HG02623 (cell line): Measurements from ENCODE around the gene ZNF669.

Source experiments
- ATAC-seq: cut with Tn5 transposase; IDR thresholded peaks from one replicate; pipeline ENCODE4 v1.9.1; 2021; ENCODE audit warnings: moderate library complexity; ENCODE audit not compliant: unreplicated experiment

The ZNF669 gene

DNA sequence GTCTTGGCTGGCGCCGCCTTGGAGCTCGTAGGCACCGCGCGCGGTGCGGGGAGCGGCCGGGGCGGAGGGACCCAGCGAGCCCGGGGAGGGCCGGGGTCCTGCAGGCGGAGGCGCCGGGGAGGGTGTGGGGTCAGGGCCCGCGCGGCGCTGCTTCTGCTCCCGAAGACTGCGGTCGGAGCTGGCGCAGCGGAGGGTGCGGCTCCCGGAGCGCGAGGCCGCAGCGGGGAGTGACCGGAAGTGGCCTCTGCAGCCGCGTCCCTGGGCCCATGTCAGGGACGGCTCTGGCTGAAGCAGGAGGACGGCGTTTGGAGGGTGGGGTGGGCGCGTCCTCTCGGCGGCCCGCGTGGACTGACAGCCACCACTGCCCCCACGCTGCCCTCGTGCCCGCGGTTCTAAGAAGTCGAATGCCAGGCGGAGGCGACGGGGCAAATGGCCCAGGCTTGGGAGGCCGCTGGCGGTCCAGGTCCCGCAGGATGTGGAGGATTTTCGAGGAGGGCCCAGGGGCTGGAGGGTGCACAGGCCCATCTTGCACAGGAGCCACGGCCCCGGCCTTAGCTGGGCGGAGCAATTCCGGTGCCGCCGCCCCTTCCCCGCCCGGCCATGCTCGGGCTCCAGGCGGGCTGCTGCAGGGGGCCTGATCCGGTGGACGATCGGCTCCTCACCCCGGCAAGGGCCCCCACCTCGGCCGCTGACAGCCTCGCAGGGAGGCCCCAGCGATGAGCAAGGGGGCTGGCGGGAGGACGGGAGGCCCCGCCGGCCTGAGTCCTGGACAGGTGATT lies 7.7 kb upstream of the ZNF669 start:
- no peak for ATAC-seq

DNA sequence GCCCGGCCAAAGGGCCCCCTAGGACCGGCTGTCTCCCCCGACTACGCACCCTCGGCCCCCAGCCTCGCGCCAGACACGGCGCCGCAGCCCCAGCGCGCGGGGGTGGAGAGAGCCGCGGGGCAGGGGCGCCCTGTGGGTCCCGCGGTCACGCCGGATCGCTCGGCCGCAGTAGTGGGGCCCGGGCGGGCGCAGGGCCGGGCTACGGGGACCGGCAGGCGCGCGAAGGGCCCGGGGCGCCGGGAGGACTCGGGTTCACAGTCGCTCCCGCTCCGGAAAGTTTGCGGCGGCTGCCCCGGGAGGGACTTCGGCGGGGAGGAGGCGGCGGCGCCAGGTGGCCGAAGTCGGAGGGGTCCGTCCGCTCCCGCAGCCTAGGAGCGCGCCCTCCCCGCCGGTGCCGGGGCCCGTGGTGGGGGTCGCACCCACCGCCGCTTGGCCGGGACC lies 7.1 kb upstream of the ZNF669 start:
- ATAC-seq, result no peak

GRCh38 chr1:247110627-247111258 lies 6.6 kb upstream of the ZNF669 start:
- no peak for ATAC-seq

DNA sequence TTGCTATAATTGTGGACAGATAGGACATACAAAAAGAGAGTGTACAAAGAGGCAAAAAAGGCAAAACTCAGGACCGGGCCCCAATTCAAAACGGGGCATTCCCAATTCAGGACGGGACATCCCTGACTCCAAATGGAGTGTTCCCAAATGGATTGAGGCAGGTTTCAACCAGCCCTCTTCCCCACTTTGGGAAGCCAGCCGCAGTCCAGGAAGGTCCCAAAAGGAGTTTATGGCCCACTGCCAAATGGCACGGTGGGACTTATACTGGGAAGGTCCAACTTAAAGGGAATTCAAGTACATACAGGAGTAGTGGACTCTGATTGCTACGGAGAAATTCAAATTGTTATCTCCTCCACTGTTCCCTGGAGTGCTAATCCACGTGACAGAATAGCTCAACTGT lies 3.5 kb upstream of the ZNF669 start:
- ATAC-seq, result no peak

- no peak for ATAC-seq
These were observed 1.8 kb upstream of the ZNF669 start for GRCh38 chr1:247105966-247106365.

- no peak for ATAC-seq
These were observed 809 bp upstream of the ZNF669 start for GRCh38 chr1:247104965-247105364.

DNA sequence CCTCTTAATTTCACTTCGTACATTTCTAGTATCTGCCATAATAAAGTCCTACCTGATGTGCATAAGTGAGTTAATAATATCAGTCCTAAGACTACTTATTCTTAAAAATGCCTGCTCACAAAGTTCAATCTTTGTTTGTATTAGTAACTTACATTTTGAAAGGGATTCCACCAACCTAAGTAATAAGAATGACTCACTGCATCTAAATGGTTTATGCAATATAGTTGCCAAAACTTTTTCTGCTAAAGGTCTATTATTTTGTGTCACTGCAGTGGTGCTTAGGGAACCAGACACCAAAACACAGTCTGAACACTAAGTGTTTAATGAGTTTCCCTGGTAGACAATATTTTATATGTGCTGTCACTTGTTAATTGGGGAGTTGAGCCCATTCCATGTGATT lies 1.8 kb downstream of the ZNF669 start:
- ATAC-seq, result no peak

- ATAC-seq, result no peak
These were observed 3.4 kb downstream of the ZNF669 start for GRCh38 chr1:247100676-247101279.

- ATAC-seq, result no peak
These were observed 7.2 kb downstream of the ZNF669 start for GRCh38 chr1:247096958-247097357.

GRCh38 chr1:247096544-247096943 lies 7.6 kb downstream of the ZNF669 start:
- no peak for ATAC-seq

- ATAC-seq, result no peak
These were observed 8.0 kb downstream of the ZNF669 start for GRCh38 chr1:247096112-247096511.

DNA sequence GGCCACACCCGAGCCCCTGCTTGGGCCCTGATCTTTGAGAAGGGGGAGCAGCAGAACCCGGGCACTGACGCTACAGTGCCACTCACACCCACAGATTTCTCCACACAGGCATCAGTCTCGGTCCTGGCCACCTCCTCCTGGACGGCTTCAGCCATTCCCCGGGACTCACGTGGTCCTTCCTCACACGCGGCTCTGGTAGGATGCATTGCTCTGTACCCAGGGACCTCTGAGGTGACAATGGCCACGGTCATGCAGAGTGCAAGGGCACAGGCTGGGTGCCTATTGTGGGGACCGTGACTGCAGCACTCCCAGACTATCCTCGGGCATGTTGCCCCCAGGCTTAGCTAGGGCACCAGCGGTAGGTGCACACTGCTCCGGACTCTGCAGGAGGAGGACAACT lies 13.7 kb downstream of the ZNF669 start:
- no peak for ATAC-seq

DNA sequence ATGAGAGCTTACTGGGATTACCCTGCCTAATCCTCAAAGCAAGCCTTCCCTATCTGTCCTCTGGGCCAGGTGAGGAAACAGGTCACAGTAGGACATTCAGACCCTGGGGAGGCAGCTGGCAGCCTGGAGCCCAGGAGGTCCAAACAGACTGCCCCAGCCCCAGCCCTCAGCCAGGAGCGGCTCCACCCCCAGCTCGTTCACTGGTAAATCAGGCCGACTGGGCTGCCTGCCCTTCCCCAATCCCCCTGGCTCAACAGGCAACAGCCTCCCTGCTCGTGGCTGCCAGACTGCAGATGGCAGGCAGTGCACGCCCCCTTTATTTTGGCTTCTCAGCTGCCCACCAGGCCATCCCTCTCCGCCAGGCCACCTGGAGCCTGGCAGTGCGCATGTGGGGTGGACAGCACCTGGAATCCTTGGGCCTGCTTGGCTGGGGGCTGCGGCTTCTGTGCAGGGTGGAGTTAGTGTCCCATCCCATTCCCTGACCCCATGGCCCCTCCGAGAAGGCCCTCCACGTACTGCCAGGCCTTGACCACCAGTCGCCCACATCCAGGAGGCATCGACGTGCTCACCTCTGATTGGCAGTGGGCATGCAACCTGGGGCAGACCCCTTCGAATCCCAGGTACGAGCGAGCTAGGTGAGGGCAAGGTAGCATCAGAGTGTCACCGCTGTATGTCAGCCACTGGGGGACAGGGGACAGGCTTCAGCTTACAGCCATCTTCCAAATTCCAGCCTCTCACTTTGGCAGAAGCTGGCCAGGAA lies 14.4 kb downstream of the ZNF669 start:
- no peak for ATAC-seq

- no peak for ATAC-seq
These were observed 15.2 kb downstream of the ZNF669 start for GRCh38 chr1:247088967-247089366.

DNA sequence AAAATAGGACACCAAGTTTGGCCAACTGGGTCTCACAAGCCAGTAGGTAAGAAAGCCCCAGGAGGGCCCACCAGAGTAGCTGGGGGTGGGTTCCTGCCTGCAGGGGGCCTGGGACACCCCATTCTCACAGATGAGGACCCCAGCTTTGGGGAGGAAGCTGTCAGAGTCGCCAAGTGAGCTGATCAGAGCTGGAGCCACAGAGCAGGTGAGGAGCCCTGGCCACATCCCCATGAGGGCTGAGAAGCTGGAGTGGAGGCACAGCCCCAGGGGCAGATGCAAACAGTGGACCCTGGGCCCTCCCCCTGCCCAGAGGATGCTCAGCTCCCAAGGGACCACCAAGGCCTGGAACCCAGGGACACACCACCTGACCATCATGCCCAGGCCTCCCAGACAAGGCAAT lies 16.9 kb downstream of the ZNF669 start:
- ATAC-seq, result no peak

GRCh38 chr1:247085310-247085709 lies 18.8 kb downstream of the ZNF669 start:
- no peak for ATAC-seq

DNA sequence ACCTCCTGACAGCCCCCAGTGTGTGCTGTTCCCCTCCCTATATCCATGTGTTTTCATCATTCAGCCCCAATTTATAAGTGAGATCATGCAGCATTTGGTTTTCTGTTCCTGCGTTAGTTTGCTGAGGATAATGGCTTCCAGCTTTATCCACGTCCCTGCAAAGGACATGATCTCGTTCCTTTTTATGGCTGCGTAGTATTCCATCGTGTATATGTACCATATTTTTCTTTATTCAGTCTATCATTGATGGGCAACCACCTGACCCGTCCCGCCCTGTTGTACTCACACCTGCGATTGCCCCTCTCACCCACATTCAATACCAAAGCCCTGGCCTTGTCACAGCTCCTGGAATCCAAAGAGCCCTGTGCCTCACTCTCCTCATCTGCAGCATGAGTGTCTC lies 19.4 kb downstream of the ZNF669 start:
- no peak for ATAC-seq

GRCh38 chr1:247079141-247079874 lies 24.8 kb downstream of the ZNF669 start:
- ATAC-seq, result no peak

DNA sequence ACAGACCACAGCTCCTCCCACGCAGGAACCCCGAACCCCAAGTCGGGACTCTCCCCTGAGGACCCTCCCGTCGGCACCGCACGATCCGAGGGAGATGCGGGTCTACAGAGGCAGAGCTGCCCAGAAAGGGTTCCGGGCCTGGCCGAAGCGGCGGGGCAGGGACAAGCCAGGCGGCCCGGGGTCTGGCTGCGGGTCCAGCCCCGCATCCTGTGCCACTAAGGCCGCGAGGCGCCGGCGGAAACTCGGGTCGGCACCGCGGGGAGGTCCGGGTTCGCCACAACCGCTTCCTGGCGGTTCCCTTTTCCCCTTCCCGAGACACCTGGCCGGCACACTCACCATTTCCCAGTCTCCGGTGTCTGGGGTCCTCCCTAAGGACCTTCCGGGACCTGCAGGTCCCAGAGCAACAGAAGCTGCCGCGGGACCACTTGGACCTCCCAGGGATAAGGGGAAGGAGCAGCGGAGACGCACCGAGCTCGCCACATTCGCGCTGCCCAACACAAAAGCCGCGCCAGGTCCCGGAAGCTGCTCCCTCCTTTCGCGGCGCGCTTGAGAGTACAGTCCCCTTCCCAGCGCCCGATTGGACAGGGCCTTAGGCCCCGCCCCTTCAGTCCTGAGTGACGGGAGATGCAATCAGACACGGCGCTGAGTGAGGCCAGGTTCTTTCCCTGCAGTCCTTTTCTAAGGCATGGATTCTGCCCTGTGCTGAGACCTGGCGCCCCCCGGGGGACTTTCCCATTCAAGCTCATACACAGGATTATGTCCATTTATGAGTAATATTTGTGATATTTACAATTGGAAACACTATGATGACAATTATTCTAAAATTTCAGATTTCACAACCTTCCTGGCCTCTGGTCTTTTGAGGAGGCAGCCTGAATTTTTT lies 25.7 kb downstream of the ZNF669 start, which contains the start of gene ZNF670:
Gene ZNF670 (minus strand): TSS at position 554 of the 883 bp plus-strand sequence. CDS start 215 bp downstream, at position 339.
- peak; percentile 99 for ATAC-seq

DNA sequence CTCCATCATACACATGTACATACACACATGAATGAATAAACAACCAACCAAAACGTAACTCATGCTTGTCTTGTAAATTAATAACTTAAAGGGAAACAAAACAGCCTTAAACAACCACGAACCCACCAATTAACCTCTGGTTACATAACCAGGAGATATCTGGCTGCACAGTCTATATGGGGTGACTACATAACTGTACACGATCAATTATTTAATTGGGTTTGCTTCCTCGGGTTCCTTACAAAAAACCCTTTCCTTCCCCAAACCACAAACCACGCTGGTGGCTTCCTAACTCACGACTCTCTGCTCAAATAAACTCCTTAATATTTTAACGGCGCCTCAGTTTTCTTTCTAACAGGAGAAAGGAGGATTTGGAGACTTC lies 26.3 kb downstream of the ZNF669 start:
- ATAC-seq, result no peak
